Right cardiac atrium (tissue), 5 donors: Measurements from ENCODE around the gene CDC6. TPM values are rescaled to one million over a fixed set of nuclear protein-coding genes. Genes with fewer than 3 reads are reported as not detected.
A peak's percentile ranks its signal among the peaks of the same experiment; 100 is the strongest.

Experiments
- ATAC-seq, 2 donors: fragments of 200-7000 bp; cut with Tn5 transposase; one replicate each; pipeline versions ENCODE4 v1.8.0 to v1.9.1; 2020; ENCODE audit warnings: moderate library complexity in 2 of 2, mild to moderate bottlenecking in 1 of 2
- DNase-seq, 3 donors: peaks; one replicate each; pipeline ENCODE4 v3.0.0-alpha.2; 2020
- H3K27ac ChIP-seq: one replicate; pipeline ENCODE4 v1.5.1; 2013; ENCODE audit warnings: mild to moderate bottlenecking, low read length, control low read depth, moderate library complexity
- H3K27me3 ChIP-seq: one replicate; pipeline ENCODE4 v1.6.1; 2013; ENCODE audit not compliant: control insufficient read depth, insufficient read depth
- H3K4me1 ChIP-seq: one replicate; pipeline ENCODE4 v1.6.1; 2013; ENCODE audit warnings: low read length; ENCODE audit not compliant: control insufficient read depth, insufficient read depth
- H3K4me3 ChIP-seq: one replicate; pipeline ENCODE4 v1.5.1; 2013; ENCODE audit warnings: low read length, control low read depth
- H3K9me3 ChIP-seq: one replicate; pipeline ENCODE4 v1.6.1; 2013; ENCODE audit warnings: low read length; ENCODE audit not compliant: control insufficient read depth
- WGBS: extraction: QIAGEN DNeasy Blood & Tissue Kit; methylation state at CpG from one replicate; pipeline ENCODE4 v1.1.7; 2013; 5-methylcytosine and 5-hydroxymethylcytosine counted together
- intact Hi-C, 4 donors: fragments of 100-400 bp; cut with DNase I; formaldehyde crosslinking; loops; one replicate each; pipeline versions ENCODE4 v1.11.0 to v1.14.0; 2022 to 2023
- polyA plus RNA-seq: library from polyadenylated mRNA; stranded (reverse); fragments of 200-250 nt; gene quantifications from one replicate; pipeline ENCODE4 v1.2.3, GENCODE V29; 2013
- total RNA-seq, 4 donors: library from RNA; stranded (reverse); fragmentation: NEBNext Ultra II Directional; extraction: Animal tissue kit (Norgen Biotek cat#: 25700); gene quantifications; one replicate each; pipeline ENCODE4 v1.2.1, GENCODE V29; 2021
- donor health status: healthy with polysubstance abuse.
- donor health status: DM: no; HTN: yes; CAD: no.
- donor health status: DM: no; HTN: no; CAD: no.
- donor health status: DM: no; HTN: yes; CAD: no; lungs with severe emphysema.
- donor health status: DM: yes; HTN: yes; CAD: no.

Gene CDC6
- total and polyA plus RNA-seq, 5 donors, result 0.36 to 1.8 (median 1.2) TPM

DNA sequence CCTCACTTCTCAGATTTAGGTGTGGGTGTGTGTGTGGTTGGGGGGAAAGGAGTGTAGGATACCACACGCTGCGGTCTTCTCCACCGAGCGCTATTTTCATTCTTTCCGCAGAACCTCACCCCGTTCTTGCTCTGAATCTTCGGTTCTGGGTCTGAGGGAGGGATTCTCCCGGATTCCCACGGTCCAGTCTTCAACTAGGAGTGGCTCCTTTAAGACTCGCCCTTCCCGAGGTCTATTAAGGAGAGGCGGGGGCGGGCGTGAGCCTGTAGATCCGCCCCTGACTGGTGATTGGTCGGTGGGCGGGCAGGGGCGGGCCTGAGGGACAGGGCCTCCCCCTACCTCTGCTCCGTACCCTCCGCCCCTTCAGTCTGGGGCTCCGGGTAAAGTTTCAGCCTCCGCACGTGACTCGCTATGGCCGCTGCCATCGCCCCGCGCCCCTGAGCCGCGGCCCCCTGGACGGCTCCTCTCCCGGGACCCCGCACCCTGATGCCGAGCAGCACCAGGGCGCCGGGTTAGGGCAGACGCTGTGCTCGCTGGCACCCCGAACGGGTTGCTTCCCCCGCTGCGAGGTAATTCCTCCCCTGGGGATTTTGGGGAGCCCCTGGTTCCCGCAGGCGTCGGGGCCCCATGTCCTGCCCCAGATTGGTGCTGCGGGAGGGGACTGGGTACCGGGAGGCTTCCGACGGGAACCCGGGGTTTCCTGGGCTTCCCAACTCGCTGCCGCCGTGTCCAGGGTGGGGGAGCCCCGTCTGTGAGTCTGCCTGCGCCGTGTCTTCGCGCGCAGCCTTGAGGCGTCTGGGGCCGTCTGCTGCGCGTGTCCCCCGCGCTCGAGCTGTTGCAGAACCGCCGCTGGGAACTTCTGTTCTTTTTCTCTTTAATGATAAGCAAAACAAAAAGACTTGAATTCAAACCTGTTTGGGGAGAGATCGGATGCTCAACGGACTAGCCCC, 30.5 kb downstream of the CDC6 start:
- Histone ChIP-seq H3K27ac (peak overlapping the region; percentile 97), H3K9me3 (no peaks in the 10 kb centered on the region), H3K4me3 (peak overlapping the region; percentile 70), H3K4me1 (peaks cover 41% of the 10 kb centered on the region), H3K27me3 (no peaks in the 10 kb centered on the region)
- WGBS, result under 1% methylated on average over 70 of the region's 70 CpGs
- ATAC-seq (peak; percentile 92 to 93), DNase-seq (peak; percentile 96 to 99 (median 98))
- intact Hi-C loops, result no loop called here

DNA sequence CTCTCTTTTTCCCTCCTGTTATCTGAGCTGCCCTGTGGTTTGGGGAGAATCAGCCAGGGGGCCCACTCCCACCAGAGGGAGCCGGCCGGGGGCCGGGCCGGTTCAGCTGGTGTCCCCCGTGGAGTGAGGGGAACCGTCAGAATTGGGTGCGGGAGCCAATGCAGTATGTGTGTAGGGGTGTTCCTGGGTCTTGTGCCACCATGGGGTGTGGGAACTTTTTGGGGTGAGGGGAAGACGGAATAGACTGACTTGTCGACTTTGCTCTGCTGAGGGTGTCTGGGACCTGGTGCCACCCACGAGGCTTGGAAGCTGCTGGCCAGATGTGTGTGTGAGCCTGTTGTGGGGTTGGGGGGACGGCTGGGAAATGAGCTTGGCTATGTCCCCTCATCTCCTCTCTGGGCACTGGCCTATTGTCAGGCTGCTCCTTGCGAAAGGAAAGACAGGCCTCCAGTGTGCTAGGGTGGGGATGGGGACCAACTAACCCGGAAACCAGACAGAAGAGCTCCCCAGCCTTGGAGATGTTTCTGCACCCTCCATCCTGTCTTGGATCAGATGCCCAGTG, 31.2 kb downstream of the CDC6 start:
- Histone ChIP-seq H3K4me1 (peaks cover 41% of the 10 kb centered on the region), H3K4me3 (peak overlapping the region; percentile 70), H3K27me3 (no peaks in the 10 kb centered on the region), H3K9me3 (no peaks in the 10 kb centered on the region), H3K27ac (peak overlapping the region; percentile 92)
- intact Hi-C loops, result no loop called here
- DNase-seq, result peak in 1 of 3 donors; percentile 67
- WGBS, result 2% methylated on average over 13 of the region's 13 CpGs
- no peak for ATAC-seq

DNA sequence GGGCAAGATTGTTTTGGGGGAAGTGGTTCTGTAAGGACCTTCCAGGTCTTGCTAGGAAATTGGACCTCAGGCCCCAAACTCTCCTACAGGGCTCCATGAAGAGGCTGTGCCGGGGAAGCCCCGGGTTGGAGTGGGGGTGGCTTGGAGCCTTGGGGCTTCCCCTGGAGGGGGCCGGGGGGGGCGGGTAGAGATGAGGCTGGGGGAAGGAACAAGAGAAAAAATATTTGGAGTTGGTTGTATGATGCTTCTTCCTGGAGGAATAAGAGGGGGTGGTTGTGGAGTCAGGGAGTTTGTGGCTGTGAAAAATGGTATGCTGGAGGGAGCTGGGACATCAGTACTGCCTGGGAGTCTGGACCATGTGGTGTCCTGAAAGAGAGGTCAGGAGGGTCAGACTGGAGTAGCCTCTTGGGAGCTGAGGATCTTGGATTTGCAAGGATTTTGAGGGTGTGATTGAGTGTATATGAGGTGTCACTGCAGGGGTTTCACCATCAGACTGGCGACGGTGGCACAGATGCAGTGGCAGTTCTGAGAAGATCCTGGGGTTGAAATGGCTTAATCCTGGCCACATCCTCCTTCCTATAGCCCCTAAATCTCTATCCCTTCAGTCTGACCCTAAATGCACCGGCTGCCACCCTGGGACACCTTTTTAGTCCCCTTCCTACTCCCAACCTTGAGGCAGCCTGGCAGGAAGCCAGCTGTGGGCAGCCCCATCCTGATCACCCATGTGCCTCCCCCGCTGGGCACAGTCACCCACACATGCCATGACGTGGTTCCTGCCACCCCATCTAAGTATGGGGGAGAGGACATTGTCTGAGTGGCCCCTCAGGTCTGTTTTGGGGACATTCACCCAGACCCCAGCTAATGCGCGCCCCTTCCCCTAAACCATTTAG, 32.2 kb downstream of the CDC6 start:
- Histone ChIP-seq H3K27ac (peak overlapping the region; percentile 92), H3K4me3 (peak overlapping the region; percentile 70), H3K4me1 (peaks cover 45% of the 10 kb centered on the region), H3K9me3 (no peaks in the 10 kb centered on the region), H3K27me3 (no peaks in the 10 kb centered on the region)
- DNase-seq, result peak; percentile 53 to 87 (median 77)
- 45% methylated on average over 11 of the region's 11 CpGs for WGBS
- no peak for ATAC-seq
- intact Hi-C loops, result no loop called here

- WGBS, result 12% methylated on average over 19 of the region's 19 CpGs
- Histone ChIP-seq H3K27ac (peak overlapping the region; percentile 92), H3K4me3 (no peak overlapping the region), H3K4me1 (peaks cover 46% of the 10 kb centered on the region), H3K9me3 (no peaks in the 10 kb centered on the region), H3K27me3 (no peaks in the 10 kb centered on the region)
- ATAC-seq, result peak; percentile 24 to 30
- peak; percentile 85 to 94 (median 91) for DNase-seq
- intact Hi-C loops, result no loop called here
Observed at GRCh38 chr17:40320756-40321523, 33.3 kb downstream of the CDC6 start.

DNA sequence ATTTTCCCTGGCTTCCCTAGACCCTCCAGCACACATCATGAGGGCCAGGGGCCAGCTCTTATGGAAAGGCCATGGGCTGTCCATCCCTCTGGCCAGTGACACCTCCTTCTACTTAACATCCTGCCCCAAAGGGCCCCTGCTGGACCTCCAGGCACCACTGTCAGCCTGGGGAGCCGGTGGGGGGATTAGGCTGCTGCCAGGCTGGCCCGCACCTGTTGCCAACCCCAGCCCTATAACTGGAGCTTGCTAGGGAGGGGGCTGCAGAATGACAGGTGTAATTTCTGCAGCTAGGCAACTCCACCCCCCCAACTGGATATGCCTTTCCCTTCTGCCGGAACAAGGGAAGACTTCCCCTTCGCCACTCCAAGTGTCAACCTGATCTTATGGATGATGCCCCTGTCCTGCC, 33.8 kb downstream of the CDC6 start:
- 25% methylated on average over 4 of the region's 4 CpGs for WGBS
- H3K4me3 ChIP-seq, result peak overlapping the region; percentile 7
- no peaks in the 10 kb centered on the region for H3K27me3 ChIP-seq
- ATAC-seq (no peak), DNase-seq (no peak)
- H3K4me1 ChIP-seq, result peaks cover 49% of the 10 kb centered on the region
- intact Hi-C loops, result no loop called here
- H3K9me3 ChIP-seq, result no peaks in the 10 kb centered on the region
- H3K27ac ChIP-seq, result peak overlapping the region; percentile 92

DNA sequence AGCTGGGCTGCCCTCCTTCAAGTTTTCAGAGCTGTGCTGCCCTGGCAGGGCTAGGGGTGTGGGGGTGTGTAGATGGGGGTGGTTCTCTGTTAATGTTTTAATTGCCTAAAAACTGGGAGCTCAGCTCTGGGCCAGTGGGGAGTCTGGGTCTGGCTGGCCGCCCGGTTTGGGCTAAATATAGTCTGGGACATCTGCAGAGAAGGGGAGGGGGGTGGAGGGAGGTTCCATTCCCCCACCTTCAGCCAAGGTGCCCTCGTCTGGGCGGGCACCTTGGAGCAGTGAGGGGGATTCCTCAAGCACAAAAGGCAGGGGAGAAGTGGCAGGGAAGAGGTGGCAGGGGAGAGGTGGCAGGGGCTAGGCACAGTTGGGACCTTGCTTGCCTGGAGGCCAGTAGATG, 34.3 kb downstream of the CDC6 start:
- peak overlapping the region; percentile 26 for H3K4me3 ChIP-seq
- no peaks in the 10 kb centered on the region for H3K27me3 ChIP-seq
- ATAC-seq (peak in 1 of 2 donors; percentile 2), DNase-seq (peak; percentile 71 to 88 (median 86))
- H3K4me1 ChIP-seq, result peaks cover 52% of the 10 kb centered on the region
- WGBS, result under 1% methylated on average over 4 of the region's 4 CpGs
- intact Hi-C loops, result no loop called here
- H3K9me3 ChIP-seq, result no peaks in the 10 kb centered on the region
- peak overlapping the region; percentile 92 for H3K27ac ChIP-seq

DNA sequence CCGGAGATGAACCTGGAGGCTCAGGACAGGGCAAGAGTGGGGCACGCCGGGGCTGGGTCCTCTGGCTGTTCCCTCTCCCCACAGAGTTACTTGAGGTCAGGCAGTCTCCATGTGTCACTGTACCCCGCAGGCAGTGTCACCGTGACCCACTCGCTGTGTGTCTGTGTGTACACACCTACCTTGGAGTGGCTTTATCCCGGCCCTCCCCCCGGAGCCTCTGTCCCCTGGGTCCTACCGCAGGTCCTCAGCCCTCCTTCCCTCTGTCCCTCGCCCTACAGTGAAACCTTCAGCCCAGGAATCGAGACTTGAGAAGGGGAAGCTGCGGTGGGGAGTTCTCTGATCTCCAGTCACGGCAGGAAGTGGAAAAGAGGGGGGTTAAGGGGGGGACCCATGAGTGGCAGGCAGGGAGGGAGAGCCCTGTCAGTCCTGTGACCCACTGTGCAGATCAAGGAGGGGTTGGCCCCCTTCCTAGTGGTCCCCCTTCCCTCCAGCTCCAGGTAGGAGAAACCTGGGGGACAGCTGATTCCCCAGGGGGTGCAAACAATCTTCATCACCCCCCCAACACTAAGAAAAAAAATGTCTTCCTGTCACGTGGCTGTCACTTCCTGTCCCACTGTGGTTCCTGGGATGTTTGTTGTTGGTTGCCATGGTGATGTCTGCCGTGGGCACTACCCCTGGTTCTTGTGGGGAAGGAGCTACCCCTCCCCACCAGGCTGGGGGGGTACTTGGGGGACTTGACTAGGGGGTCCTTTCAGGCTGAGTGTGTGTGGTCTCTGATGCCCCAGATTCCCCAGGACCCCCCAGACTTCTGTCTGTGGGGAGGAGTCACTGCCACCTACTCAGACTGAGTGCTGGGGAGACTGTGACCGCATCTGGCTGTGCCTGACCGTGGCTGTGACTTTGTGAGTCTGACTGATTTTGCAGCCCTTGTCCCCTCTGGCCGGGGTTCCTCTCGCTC, 35.0 kb downstream of the CDC6 start:
- Histone ChIP-seq H3K27me3 (no peaks in the 10 kb centered on the region), H3K4me1 (peaks cover 56% of the 10 kb centered on the region), H3K9me3 (no peaks in the 10 kb centered on the region), H3K27ac (peak overlapping the region; percentile 92), H3K4me3 (peak overlapping the region; percentile 26)
- ATAC-seq, result peak; percentile 14 to 38
- 5% methylated on average over 19 of the region's 19 CpGs for WGBS
- DNase-seq, result peak; percentile 84 to 89 (median 88)
- intact Hi-C loops, result no loop called here

- no peaks in the 10 kb centered on the region for H3K9me3 ChIP-seq
- peak overlapping the region; percentile 92 for H3K27ac ChIP-seq
- peaks cover 61% of the 10 kb centered on the region for H3K4me1 ChIP-seq
- H3K27me3 ChIP-seq, result no peaks in the 10 kb centered on the region
- DNase-seq (peak; percentile 89 to 92 (median 89)), ATAC-seq (peak; percentile 25 to 54)
- intact Hi-C loops, result no loop called here
- no peak overlapping the region for H3K4me3 ChIP-seq
- 22% methylated on average over 10 of the region's 10 CpGs for WGBS
Observed at GRCh38 chr17:40323391-40324381, 36.0 kb downstream of the CDC6 start.
